GM20431 (cell line): ENCODE data around the gene DOCK4.

Experiments used
- in situ Hi-C: fragments of 300-500 bp; cut with MseI, MboI; formaldehyde crosslinking; loops from one replicate; pipeline ENCODE4 v1.15.0; 2020; ENCODE audit warnings: low sequenced_read_pairs; ENCODE audit not compliant: unreplicated experiment

DOCK4 gene

GRCh38 chr7:111987886-111988285 is 218.3 kb downstream of the DOCK4 start:
- in situ Hi-C loops, result no loop called here

GRCh38 chr7:111987115-111987826 is 218.9 kb downstream of the DOCK4 start:
- in situ Hi-C loops, result no loop called here

- in situ Hi-C loops, result no loop called here
Measured at GRCh38 chr7:111986601-111987000, 219.6 kb downstream of the DOCK4 start.

- in situ Hi-C loops, result no loop called here
Measured at GRCh38 chr7:111985798-111986197, 220.4 kb downstream of the DOCK4 start.

- in situ Hi-C loops, result no loop called here
Measured at GRCh38 chr7:111982804-111983203, 223.4 kb downstream of the DOCK4 start.

- in situ Hi-C loops, result no loop called here
Measured at GRCh38 chr7:111982133-111982532, 224.1 kb downstream of the DOCK4 start.

- in situ Hi-C loops, result no loop called here
Measured at GRCh38 chr7:111980725-111981124, 225.5 kb downstream of the DOCK4 start.

GRCh38 chr7:111975346-111975745 is 230.9 kb downstream of the DOCK4 start:
- in situ Hi-C loops, result no loop called here

GRCh38 chr7:111960984-111961383 is 245.2 kb downstream of the DOCK4 start:
- in situ Hi-C loops, result no loop called here

GRCh38 chr7:111958896-111959295 is 247.3 kb downstream of the DOCK4 start:
- in situ Hi-C loops, result no loop called here

GRCh38 chr7:111958431-111958830 is 247.8 kb downstream of the DOCK4 start:
- in situ Hi-C loops, result no loop called here

- in situ Hi-C loops, result no loop called here
Measured at GRCh38 chr7:111955616-111956015, 250.6 kb downstream of the DOCK4 start.

- in situ Hi-C loops, result no loop called here
Measured at GRCh38 chr7:111954474-111955381, 251.5 kb downstream of the DOCK4 start.

GRCh38 chr7:111954056-111954455 is 252.1 kb downstream of the DOCK4 start:
- in situ Hi-C loops, result no loop called here

- in situ Hi-C loops, result no loop called here
Measured at GRCh38 chr7:111953611-111954010, 252.6 kb downstream of the DOCK4 start.

- in situ Hi-C loops, result no loop called here
Measured at GRCh38 chr7:111952783-111953182, 253.4 kb downstream of the DOCK4 start.

- in situ Hi-C loops, result no loop called here
Measured at GRCh38 chr7:111951052-111951451, 255.1 kb downstream of the DOCK4 start.

GRCh38 chr7:111942450-111943081 is 263.6 kb downstream of the DOCK4 start:
- in situ Hi-C loops, result no loop called here

- in situ Hi-C loops, result no loop called here
Measured at GRCh38 chr7:111937163-111937562, 269.0 kb downstream of the DOCK4 start.

GRCh38 chr7:111933609-111934008 is 272.6 kb downstream of the DOCK4 start:
- in situ Hi-C loops, result no loop called here

- in situ Hi-C loops, result no loop called here
Measured at GRCh38 chr7:111931958-111932357, 274.2 kb downstream of the DOCK4 start.
